ENCODE measurements around the gene CTDSP2.

Gene CTDSP2

GRCh38 chr12:57817261-57817989 lies 29.1 kb downstream of the CTDSP2 start:
- in situ Hi-C loops (cut with MboI; ENCODE audit: low sequenced_read_pairs) = no loop called here

- in situ Hi-C loops (cut with MboI; ENCODE audit: low sequenced_read_pairs) = no loop called here
Observed at GRCh38 chr12:57816855-57817151, 29.7 kb downstream of the CTDSP2 start.

- in situ Hi-C loops (cut with MboI; ENCODE audit: low sequenced_read_pairs) = no loop called here
Observed at GRCh38 chr12:57816001-57816854, 30.3 kb downstream of the CTDSP2 start.

- in situ Hi-C loops (cut with MboI; ENCODE audit: low sequenced_read_pairs) = no loop called here
Observed at GRCh38 chr12:57815177-57816000, 31.1 kb downstream of the CTDSP2 start.

GRCh38 chr12:57813971-57814772 lies 32.4 kb downstream of the CTDSP2 start:
- in situ Hi-C loops (cut with MboI; ENCODE audit: low sequenced_read_pairs) = no loop called here

- in situ Hi-C loops (cut with MboI; ENCODE audit: low sequenced_read_pairs) = no loop called here
Observed at GRCh38 chr12:57813111-57813970, 33.2 kb downstream of the CTDSP2 start.

GRCh38 chr12:57811028-57811755 lies 35.3 kb downstream of the CTDSP2 start:
- in situ Hi-C loops (cut with MboI; ENCODE audit: low sequenced_read_pairs) = no loop called here

GRCh38 chr12:57810450-57810849 lies 36.1 kb downstream of the CTDSP2 start:
- in situ Hi-C loops (cut with MboI; ENCODE audit: low sequenced_read_pairs) = no loop called here

- in situ Hi-C loops (cut with MboI; ENCODE audit: low sequenced_read_pairs) = no loop called here
Observed at GRCh38 chr12:57809425-57809824, 37.1 kb downstream of the CTDSP2 start.

- in situ Hi-C loops (cut with MboI; ENCODE audit: low sequenced_read_pairs) = no loop called here
Observed at GRCh38 chr12:57808351-57808750, 38.2 kb downstream of the CTDSP2 start.

GRCh38 chr12:57807285-57807684 lies 39.2 kb downstream of the CTDSP2 start:
- in situ Hi-C loops (cut with MboI; ENCODE audit: low sequenced_read_pairs) = no loop called here

- in situ Hi-C loops (cut with MboI; ENCODE audit: low sequenced_read_pairs) = no loop called here
Observed at GRCh38 chr12:57806677-57807076, 39.9 kb downstream of the CTDSP2 start.

GRCh38 chr12:57803319-57803893 lies 43.1 kb downstream of the CTDSP2 start:
- in situ Hi-C loops (cut with MboI; ENCODE audit: low sequenced_read_pairs) = no loop called here

GRCh38 chr12:57802607-57803006 lies 43.9 kb downstream of the CTDSP2 start:
- in situ Hi-C loops (cut with MboI; ENCODE audit: low sequenced_read_pairs) = no loop called here

- in situ Hi-C loops (cut with MboI; ENCODE audit: low sequenced_read_pairs) = no loop called here
Observed at GRCh38 chr12:57800965-57801364, 45.6 kb downstream of the CTDSP2 start.

GRCh38 chr12:57797933-57798332 lies 48.6 kb downstream of the CTDSP2 start:
- in situ Hi-C loops (cut with MboI; ENCODE audit: low sequenced_read_pairs) = no loop called here

- in situ Hi-C loops (cut with MboI; ENCODE audit: low sequenced_read_pairs) = no loop called here
Observed at GRCh38 chr12:57796996-57797395, 49.5 kb downstream of the CTDSP2 start.

GRCh38 chr12:57795354-57795753 lies 51.2 kb downstream of the CTDSP2 start:
- in situ Hi-C loops (cut with MboI; ENCODE audit: low sequenced_read_pairs) = no loop called here

GRCh38 chr12:57793920-57794319 lies 52.6 kb downstream of the CTDSP2 start:
- in situ Hi-C loops (cut with MboI; ENCODE audit: low sequenced_read_pairs) = no loop called here

Data from HL-60/S4 treated with retinoic acid at 250 ng/mL for 4 days and 3 days (cell line).